ENCODE results near the gene ANKRD49. TPM values are rescaled to one million over a fixed set of nuclear protein-coding genes. Genes with fewer than 3 reads are reported as not detected.

The ANKRD49 gene
- total and polyA plus RNA-seq, 2 of the 8 experiments (the other 6 are each of a cell fraction or from before 2014, with no cell fraction given), result 7.4 to 12.2 TPM

GRCh38 chr11:94472916-94473799, 20.6 kb upstream of the ANKRD49 start:
- Histone ChIP-seq H3K27ac (ENCODE audit: low read depth, low read length) (no peak overlapping the region; the same call in 1 of the 2 replicates), H2BK20ac (ENCODE audit: low read length) (no peak overlapping the region; the same call in 1 of the 2 replicates), H3K4me2 (ENCODE audit: insufficient read depth in 1 of 2, low read depth in 2 of 2, low read length in 2 of 2) (peak overlapping the region in 1 of 2 experiments; percentile 45), H3K79me1 (ENCODE audit: low read depth, low read length) (no peaks in the 10 kb centered on the region), H3K18ac (ENCODE audit: extremely low read depth, low read length) (0 out of 2 replicates have a peak overlapping the region, but pooled peaks have one; percentile 36), H3K4me1 (replicated peaks in 1 of 4; ENCODE audit: control insufficient read depth in 3 of 4, insufficient read depth in 4 of 4, low read length in 3 of 4) (peaks cover 0 to 4% (median 3%) of the 10 kb centered on the region in 4 experiments; a peak in 4 of 7 replicates), H3K14ac (ENCODE audit: insufficient read length) (no peak overlapping the region), H3K23me2 (ENCODE audit: low read depth, low read length) (no peaks in the 10 kb centered on the region), H4K20me1 (replicated peaks in 1 of 2; ENCODE audit: control insufficient read depth in 1 of 2, insufficient read depth in 2 of 2, low read length in 2 of 2) (peaks cover 0 to 1% of the 10 kb centered on the region in 2 experiments), H2BK12ac (ENCODE audit: low read depth, low read length) (peak overlapping the region; percentile 89), H4K5ac (ENCODE audit: insufficient read length, low read depth, low read length) (no peak overlapping the region), H2BK5ac (ENCODE audit: low read depth, low read length) (peak overlapping the region; percentile 72; the same call in 1 of the 2 replicates), H2BK15ac (ENCODE audit: low read length) (no peak overlapping the region), H3K27me3 (replicated peaks in 1 of 4; ENCODE audit: control insufficient read depth in 3 of 4, extremely low read depth in 1 of 4, insufficient read depth in 3 of 4, low read length in 3 of 4) (no peaks in the 10 kb centered on the region), H2BK120ac (replicated peaks; ENCODE audit: low read depth, low read length) (peak overlapping the region; percentile 14), H3K4ac (replicated peaks; ENCODE audit: insufficient read length, low read depth, low read length) (no peak overlapping the region), H3K9me3 (ENCODE audit: insufficient read depth in 2 of 2, low read depth in 1 of 2, low read length in 1 of 2) (no peaks in the 10 kb centered on the region), H3K9ac (replicated peaks in 1 of 4; ENCODE audit: extremely low read depth in 1 of 4, low read depth in 3 of 4, low read length in 3 of 4) (no peak overlapping the region), H3K23ac (ENCODE audit: insufficient read length) (no peak overlapping the region), H3K56ac (replicated peaks; ENCODE audit: insufficient read length, low read depth, low read length) (no peak overlapping the region), H2AK5ac (ENCODE audit: low read depth, low read length) (no peak overlapping the region), H2AFZ (ENCODE audit: low read length) (no peak overlapping the region), H3K36me3 (ENCODE audit: control insufficient read depth in 2 of 4, insufficient read depth in 4 of 4, low read length in 3 of 4) (peaks cover under 1 to 39% (median 7%) of the 10 kb centered on the region in 4 experiments; a peak in 4 of 8 replicates), H3K79me2 (ENCODE audit: control insufficient read depth in 1 of 2, insufficient read depth in 2 of 2, low read length in 2 of 2) (no peaks in the 10 kb centered on the region), H4K91ac (replicated peaks; ENCODE audit: insufficient read length, low read length) (no peak overlapping the region), H4K8ac (ENCODE audit: extremely low read depth, insufficient read depth, low read length) (no peak overlapping the region), H3K4me3 (ENCODE audit: extremely low read depth in 1 of 4, insufficient read depth in 2 of 4, low read depth in 3 of 4, low read length in 4 of 4) (peak overlapping the region in 1 of 4 experiments; percentile 26; a peak in 2 of 8 replicates)
- DNase-seq (ENCODE audit: low read depth in 1 of 2, low spot score in 2 of 2) (no peak), FAIRE-seq (peak; percentile 36)
- POLR2A ChIA-PET (ENCODE audit: partially characterized antibody), result interaction anchor here (0.8 to 1.4 kb wide), 3 partner anchors 20 to 689 kb away, joined by 3 to 4 read pairs (median 3); partner anchors contain the start of genes ANKRD49, C11orf97, MED17 and MRE11
- CTCF ChIA-PET (ENCODE audit: partially characterized antibody), result no interaction called here
- 86% methylated on average over 3 of the region's 3 CpGs; no CpG with 5 or more reads in 1 of the 2 experiments for WGBS, 2 experiments (ENCODE audit: extremely low coverage in 1 of 2, insufficient coverage in 1 of 2, insufficient read length in 1 of 2, insufficient replicate concordance in 2 of 2, low coverage in 1 of 2, low lambda C conversion rate in 2 of 2, missing lambda C conversion rate in 1 of 2)
- TF ChIP-seq CBX8 (IDR thresholded peaks at IDR 0.05; ENCODE audit: borderline replicate concordance, low read depth, low read length), result no peak
- no peak for TF ChIP-seq EZH2 (IDR thresholded peaks at IDR 0.05; ENCODE audit: low read depth, low read length, severe bottlenecking)
- no peak for TF ChIP-seq ATF2 (IDR thresholded peaks at IDR 0.05; ENCODE audit: low read length)
- no peak for TF ChIP-seq MAX (IDR thresholded peaks at IDR 0.05)
- no peak for TF ChIP-seq RFX5 (IDR thresholded peaks at IDR 0.05; ENCODE audit: borderline replicate concordance, low read depth, low read length)
- TF ChIP-seq SIRT6 (IDR thresholded peaks at IDR 0.05; ENCODE audit: low read length), result no peak
- no peak for TF ChIP-seq SUZ12 (IDR thresholded peaks at IDR 0.05; ENCODE audit: low read length)
- TF ChIP-seq PHF8 (conservative IDR thresholded peaks at IDR 0.05; ENCODE audit: low read depth, low read length), result no peak
- no peak for TF ChIP-seq BRCA1 (IDR thresholded peaks at IDR 0.05; ENCODE audit: low read depth, low read length)

Measured in H1 (cell line).